ENCODE measurements around the gene SULT1A3. TPM values are rescaled to one million over a fixed set of nuclear protein-coding genes. Genes with fewer than 3 reads are reported as not detected.
"Not testable (repeated sequence)": the region's sequence is repeated elsewhere in the genome, so short reads cannot be mapped to it uniquely, and the experiment has no call there.

SULT1A3 gene
- total RNA-seq (10 to 100 TPM; 19.7 to 29.3 TPM), polyA plus RNA-seq (ENCODE audit: insufficient read length in 6 of 6) (10 to 100 TPM in 4 of 6 donors, 1 to 10 TPM in 2; 6.4 to 13.7 (median 11.4) TPM)
- long read RNA-seq, donor 1, transcript SULT1A3-201 (8 exons, 1,097 nt): major isoform, 6 of 6 reads
- long read RNA-seq, donor 1, partial matches to known transcripts: 0 of 6 reads
- long read RNA-seq, donor 1, other reads (novel, unspliced or antisense): 0 of 6 reads
- long read RNA-seq, donor 2, partial matches to known transcripts: 0 of 4 reads
- long read RNA-seq, donor 2, other reads (novel, unspliced or antisense): 0 of 4 reads
- long read RNA-seq, donor 3, transcript SULT1A3-201 (8 exons, 1,097 nt): major isoform, 6 of 6 reads
- long read RNA-seq, donor 3, partial matches to known transcripts: 0 of 6 reads
- long read RNA-seq, donor 3, other reads (novel, unspliced or antisense): 0 of 6 reads
- long read RNA-seq, donor 4, transcript SULT1A3-201 (8 exons, 1,097 nt): major isoform, 19 of 20 reads
- long read RNA-seq, donor 4, partial matches to known transcripts: 0 of 20 reads
- long read RNA-seq, donor 4, other reads (novel, unspliced or antisense): 0 of 20 reads
- long read RNA-seq, donor 5, transcript SULT1A3-201 (8 exons, 1,097 nt): major isoform, 7 of 8 reads
- long read RNA-seq, donor 5, partial matches to known transcripts: 0 of 8 reads
- long read RNA-seq, donor 5, other reads (novel, unspliced or antisense): 0 of 8 reads
- long read RNA-seq, donor 6, partial matches to known transcripts: 0 of 3 reads
- long read RNA-seq, donor 6, other reads (novel, unspliced or antisense): 0 of 3 reads
- long read RNA-seq, donor 7, partial matches to known transcripts: 0 of 4 reads
- long read RNA-seq, donor 7, other reads (novel, unspliced or antisense): 0 of 4 reads
- long read RNA-seq, donor 8, partial matches to known transcripts: 0 of 4 reads
- long read RNA-seq, donor 8, other reads (novel, unspliced or antisense): 0 of 4 reads
- long read RNA-seq, donor 9: 0 reads
- long read RNA-seq, donor 10, transcript SULT1A3-201 (8 exons, 1,097 nt): major isoform, 25 of 27 reads
- long read RNA-seq, donor 10, partial matches to known transcripts: 0 of 27 reads
- long read RNA-seq, donor 10, other reads (novel, unspliced or antisense): 2 of 27 reads
- long read RNA-seq, donor 11: 0 reads
- long read RNA-seq, donor 12, transcript SULT1A3-201 (8 exons, 1,097 nt): major isoform, 6 of 6 reads
- long read RNA-seq, donor 12, partial matches to known transcripts: 0 of 6 reads
- long read RNA-seq, donor 12, other reads (novel, unspliced or antisense): 0 of 6 reads

DNA sequence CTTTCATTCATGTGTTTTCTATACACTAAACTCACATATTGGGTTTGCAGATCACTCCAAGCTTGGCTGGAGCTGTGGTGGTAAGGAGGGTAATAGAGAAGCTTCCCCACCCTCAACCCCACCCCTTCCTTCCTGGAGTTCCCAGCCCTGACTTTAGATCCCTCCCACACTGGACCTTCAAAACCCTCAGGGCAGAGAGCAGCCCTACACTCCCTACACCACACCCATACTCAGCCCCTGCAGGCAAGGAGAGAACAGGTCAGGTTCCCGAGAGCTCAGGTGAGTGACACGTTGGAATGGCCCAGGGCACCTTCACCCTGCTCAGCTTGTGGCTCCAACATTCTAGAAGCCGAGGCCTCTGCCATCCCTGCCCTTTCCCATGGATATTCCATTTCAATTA, at the start of gene SULT1A3:
TSS of gene SULT1A3 (plus strand) at position 207 of the 400 bp plus-strand sequence. CDS start 1,474 bp downstream, outside the sequence.
- H3K27ac ChIP-seq; intact Hi-C loops (cut with DNase I); H3K36me3 ChIP-seq; H3K4me1 ChIP-seq; H3K4me3 ChIP-seq; DNase-seq; H3K27me3 ChIP-seq; H3K9me3 ChIP-seq: not testable (repeated sequence)
- ATAC-seq: peak; percentile 75

DNA sequence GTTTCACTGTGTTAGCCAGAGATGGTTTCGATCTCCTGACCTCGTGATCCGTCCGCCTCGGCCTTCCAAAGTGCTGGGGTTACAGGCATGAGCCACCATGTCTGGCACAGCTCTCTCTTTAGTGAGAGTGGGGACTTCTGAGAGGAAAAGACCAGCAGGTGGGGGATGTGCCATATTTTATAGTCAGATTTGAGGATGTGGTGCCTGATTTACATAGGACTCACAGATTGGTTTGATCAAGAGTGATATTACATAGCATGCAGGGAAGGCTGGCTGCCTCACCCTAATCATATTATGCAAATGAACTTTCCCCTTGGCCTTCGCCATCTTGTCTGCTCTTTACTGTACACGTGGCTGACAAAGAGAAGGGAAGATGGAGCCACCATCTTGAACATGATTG, 48.0 kb upstream of the SULT1A3 start:
- Histone ChIP-seq H3K36me3 (no peaks in the 10 kb centered on the region), H3K4me3 (no peak overlapping the region), H3K27ac (no peak overlapping the region), H3K9me3 (peaks cover 3 to 8% of the 10 kb centered on the region in 2 donors), H3K27me3 (no peaks in the 10 kb centered on the region), H3K4me1 (peaks cover 0 to 27% of the 10 kb centered on the region in 2 donors)
- ATAC-seq (no peak), DNase-seq (no peak)
- intact Hi-C loops (cut with DNase I): no loop called here
- TF ChIP-seq, protein P1, sequence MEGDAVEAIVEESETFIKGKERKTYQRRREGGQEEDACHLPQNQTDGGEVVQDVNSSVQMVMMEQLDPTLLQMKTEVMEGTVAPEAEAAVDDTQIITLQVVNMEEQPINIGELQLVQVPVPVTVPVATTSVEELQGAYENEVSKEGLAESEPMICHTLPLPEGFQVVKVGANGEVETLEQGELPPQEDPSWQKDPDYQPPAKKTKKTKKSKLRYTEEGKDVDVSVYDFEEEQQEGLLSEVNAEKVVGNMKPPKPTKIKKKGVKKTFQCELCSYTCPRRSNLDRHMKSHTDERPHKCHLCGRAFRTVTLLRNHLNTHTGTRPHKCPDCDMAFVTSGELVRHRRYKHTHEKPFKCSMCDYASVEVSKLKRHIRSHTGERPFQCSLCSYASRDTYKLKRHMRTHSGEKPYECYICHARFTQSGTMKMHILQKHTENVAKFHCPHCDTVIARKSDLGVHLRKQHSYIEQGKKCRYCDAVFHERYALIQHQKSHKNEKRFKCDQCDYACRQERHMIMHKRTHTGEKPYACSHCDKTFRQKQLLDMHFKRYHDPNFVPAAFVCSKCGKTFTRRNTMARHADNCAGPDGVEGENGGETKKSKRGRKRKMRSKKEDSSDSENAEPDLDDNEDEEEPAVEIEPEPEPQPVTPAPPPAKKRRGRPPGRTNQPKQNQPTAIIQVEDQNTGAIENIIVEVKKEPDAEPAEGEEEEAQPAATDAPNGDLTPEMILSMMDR (IDR thresholded peaks at IDR 0.05): no peak

DNA sequence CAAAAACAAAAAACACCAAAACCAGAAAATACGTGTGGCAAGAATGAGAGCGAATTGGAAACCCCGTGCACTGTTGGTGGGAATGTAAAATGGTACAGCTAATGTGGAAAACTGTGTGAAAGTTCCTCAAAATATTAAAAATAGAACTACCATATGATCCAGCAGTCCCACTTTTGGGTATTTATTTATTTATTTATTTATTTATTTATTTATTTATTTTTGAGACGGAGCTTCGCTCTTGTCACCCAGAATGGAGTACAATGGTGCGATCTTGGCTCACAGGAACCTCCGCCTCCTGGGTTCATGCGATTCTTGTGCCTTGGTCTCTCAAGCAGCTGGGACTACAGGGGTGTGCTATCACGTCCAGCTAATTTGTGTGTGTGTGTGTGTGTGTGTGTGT, 46.5 kb upstream of the SULT1A3 start:
- no peak for DNase-seq
- H3K9me3 ChIP-seq: peaks cover 3 to 8% of the 10 kb centered on the region in 2 donors
- intact Hi-C loops (cut with DNase I): no loop called here
- no peak overlapping the region for H3K27ac ChIP-seq
- no peaks in the 10 kb centered on the region for H3K36me3 ChIP-seq
- peaks cover 0 to 18% of the 10 kb centered on the region in 2 donors for H3K4me1 ChIP-seq
- no peak for ATAC-seq
- no peaks in the 10 kb centered on the region for H3K27me3 ChIP-seq
- TF ChIP-seq, protein P1 (IDR thresholded peaks at IDR 0.05): no peak
- H3K4me3 ChIP-seq: no peak overlapping the region

DNA sequence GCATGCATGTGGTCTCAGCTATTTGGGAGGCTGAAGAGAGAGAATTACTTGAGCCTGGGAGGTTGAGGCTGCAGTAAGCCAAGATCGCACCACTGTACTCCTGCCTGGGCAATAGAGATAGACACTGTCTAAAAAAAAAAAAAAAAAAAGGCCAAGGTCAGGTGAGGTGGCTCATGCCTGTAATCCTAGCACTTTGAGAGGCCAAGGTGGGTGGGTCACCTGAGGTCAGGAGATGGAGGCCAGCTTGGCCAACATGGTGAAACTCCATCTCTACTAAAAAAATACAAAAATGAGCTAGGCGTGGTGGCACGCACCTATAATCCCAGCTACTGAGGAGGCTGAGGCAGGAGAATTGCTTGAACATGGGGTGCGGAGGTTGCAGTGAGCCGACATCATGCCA, 43.9 kb upstream of the SULT1A3 start:
- Histone ChIP-seq H3K36me3 (no peaks in the 10 kb centered on the region), H3K4me1 (peaks cover 0 to 4% of the 10 kb centered on the region in 2 donors), H3K27ac (no peak overlapping the region), H3K4me3 (no peak overlapping the region), H3K27me3 (no peaks in the 10 kb centered on the region), H3K9me3 (no peaks in the 10 kb centered on the region)
- intact Hi-C loops (cut with DNase I): no loop called here
- TF ChIP-seq, protein P1 (IDR thresholded peaks at IDR 0.05): no peak
- no peak for ATAC-seq
- no peak for DNase-seq

DNA sequence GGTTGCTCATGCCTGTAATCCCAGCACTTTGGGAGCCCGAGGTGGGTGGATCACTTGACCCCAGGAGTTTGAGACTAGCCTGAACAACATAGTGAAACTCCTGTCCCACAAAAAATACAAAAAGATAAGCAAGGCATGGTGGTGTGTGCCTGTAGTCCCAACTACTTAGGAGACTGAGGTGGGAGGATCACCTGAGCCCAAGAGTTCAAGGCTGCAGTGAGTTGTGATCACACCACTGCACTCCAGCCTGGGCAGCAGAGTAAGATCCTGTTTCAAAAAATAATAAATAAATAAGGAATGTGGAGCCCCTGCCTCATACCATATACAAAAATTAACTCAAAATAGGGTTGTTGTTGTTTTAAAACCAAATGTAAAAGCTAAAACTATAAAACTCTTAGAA, 41.8 kb upstream of the SULT1A3 start:
- Histone ChIP-seq H3K4me3 (no peak overlapping the region), H3K9me3 (no peaks in the 10 kb centered on the region), H3K27ac (no peak overlapping the region), H3K4me1 (no peaks in the 10 kb centered on the region), H3K27me3 (no peaks in the 10 kb centered on the region), H3K36me3 (no peaks in the 10 kb centered on the region)
- DNase-seq (no peak), ATAC-seq (no peak)
- intact Hi-C loops (cut with DNase I): no loop called here
- TF ChIP-seq, protein P1 (IDR thresholded peaks at IDR 0.05): no peak
